ENCODE measurements around the gene FCF1.

The FCF1 gene

GRCh38 chr14:74763803-74764531 lies 51.0 kb downstream of the FCF1 start:
- peak overlapping the region; percentile 95 for H3K4me2 ChIP-seq (ENCODE audit: low read length)
- no peaks in the 10 kb centered on the region for H3K9me2 ChIP-seq (replicated peaks; ENCODE audit: control insufficient read depth, low read length)
- H3K36me3 ChIP-seq (ENCODE audit: control insufficient read depth, low read length): peaks cover 39% of the 10 kb centered on the region
- H3K79me2 ChIP-seq (ENCODE audit: control insufficient read depth, low read length): peaks cover 63% of the 10 kb centered on the region
- peak overlapping the region; percentile 66 for H3K27ac ChIP-seq (ENCODE audit: low read depth, low read length)
- peaks cover 50% of the 10 kb centered on the region for H3K4me1 ChIP-seq (ENCODE audit: control insufficient read depth, low read length)
- H3K27me3 ChIP-seq (ENCODE audit: control insufficient read depth, low read length): no peaks in the 10 kb centered on the region
- H3K4me3 ChIP-seq (ENCODE audit: low read length): peak overlapping the region; percentile 93
- H3K9me3 ChIP-seq (ENCODE audit: control insufficient read depth, insufficient read depth, low read length): no peaks in the 10 kb centered on the region
- peaks cover 14% of the 10 kb centered on the region; the same call in 1 of the 2 replicates for H4K20me1 ChIP-seq (ENCODE audit: control insufficient read depth, insufficient read depth, low read depth, low read length)
- no peaks in the 10 kb centered on the region for H3F3A ChIP-seq (ENCODE audit: control insufficient read depth, insufficient read depth)
- TF ChIP-seq, protein P1, sequence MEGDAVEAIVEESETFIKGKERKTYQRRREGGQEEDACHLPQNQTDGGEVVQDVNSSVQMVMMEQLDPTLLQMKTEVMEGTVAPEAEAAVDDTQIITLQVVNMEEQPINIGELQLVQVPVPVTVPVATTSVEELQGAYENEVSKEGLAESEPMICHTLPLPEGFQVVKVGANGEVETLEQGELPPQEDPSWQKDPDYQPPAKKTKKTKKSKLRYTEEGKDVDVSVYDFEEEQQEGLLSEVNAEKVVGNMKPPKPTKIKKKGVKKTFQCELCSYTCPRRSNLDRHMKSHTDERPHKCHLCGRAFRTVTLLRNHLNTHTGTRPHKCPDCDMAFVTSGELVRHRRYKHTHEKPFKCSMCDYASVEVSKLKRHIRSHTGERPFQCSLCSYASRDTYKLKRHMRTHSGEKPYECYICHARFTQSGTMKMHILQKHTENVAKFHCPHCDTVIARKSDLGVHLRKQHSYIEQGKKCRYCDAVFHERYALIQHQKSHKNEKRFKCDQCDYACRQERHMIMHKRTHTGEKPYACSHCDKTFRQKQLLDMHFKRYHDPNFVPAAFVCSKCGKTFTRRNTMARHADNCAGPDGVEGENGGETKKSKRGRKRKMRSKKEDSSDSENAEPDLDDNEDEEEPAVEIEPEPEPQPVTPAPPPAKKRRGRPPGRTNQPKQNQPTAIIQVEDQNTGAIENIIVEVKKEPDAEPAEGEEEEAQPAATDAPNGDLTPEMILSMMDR (IDR thresholded peaks at IDR 0.05; ENCODE audit: low read depth, low read length, poor library complexity, severe bottlenecking): no peak
- no peak for TF ChIP-seq EZH2phosphoT487 (IDR thresholded peaks at IDR 0.05; ENCODE audit: borderline replicate concordance, low read length)

DNA sequence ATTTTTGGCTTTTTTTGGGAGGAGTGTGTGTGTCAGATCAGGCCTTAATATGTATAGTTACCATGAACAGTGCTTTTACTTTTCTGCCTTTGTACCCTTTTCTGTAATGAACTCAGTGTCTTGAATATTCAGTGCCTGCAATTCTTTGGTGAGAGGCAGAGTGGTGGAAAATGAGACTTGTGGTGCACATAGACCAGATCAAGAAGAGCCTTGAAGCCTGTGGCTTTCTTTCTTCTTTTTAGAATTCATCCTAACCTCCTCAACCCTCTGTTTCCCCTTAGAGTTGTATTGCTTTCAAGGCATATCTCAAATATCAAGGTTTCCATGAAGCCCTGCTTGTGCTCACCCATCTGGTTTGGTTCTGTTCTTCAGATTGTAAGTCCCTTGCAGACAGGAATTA lies 52.8 kb downstream of the FCF1 start:
- Histone ChIP-seq H3K4me1 (ENCODE audit: control insufficient read depth, low read length) (peaks cover 50% of the 10 kb centered on the region), H3K9me3 (ENCODE audit: control insufficient read depth, insufficient read depth, low read length) (no peaks in the 10 kb centered on the region), H3K79me2 (ENCODE audit: control insufficient read depth, low read length) (peaks cover 78% of the 10 kb centered on the region), H4K20me1 (ENCODE audit: control insufficient read depth, insufficient read depth, low read depth, low read length) (peaks cover 14% of the 10 kb centered on the region; the same call in 1 of the 2 replicates), H3F3A (ENCODE audit: control insufficient read depth, insufficient read depth) (0 out of 2 replicates have a peak, but pooled peaks cover 2% of the 10 kb centered on the region), H3K27me3 (ENCODE audit: control insufficient read depth, low read length) (no peaks in the 10 kb centered on the region), H3K4me3 (ENCODE audit: low read length) (peak overlapping the region; percentile 93), H3K4me2 (ENCODE audit: low read length) (peak overlapping the region; percentile 95), H3K9me2 (replicated peaks; ENCODE audit: control insufficient read depth, low read length) (no peaks in the 10 kb centered on the region), H3K27ac (ENCODE audit: low read depth, low read length) (no peak overlapping the region), H3K36me3 (ENCODE audit: control insufficient read depth, low read length) (peaks cover 43% of the 10 kb centered on the region)
- TF ChIP-seq, protein P1 (IDR thresholded peaks at IDR 0.05; ENCODE audit: low read depth, low read length, poor library complexity, severe bottlenecking): no peak
- no peak for TF ChIP-seq EZH2phosphoT487 (IDR thresholded peaks at IDR 0.05; ENCODE audit: borderline replicate concordance, low read length)

- Histone ChIP-seq H3K27me3 (ENCODE audit: control insufficient read depth, low read length) (no peaks in the 10 kb centered on the region), H3K9me2 (replicated peaks; ENCODE audit: control insufficient read depth, low read length) (no peaks in the 10 kb centered on the region), H3K4me1 (ENCODE audit: control insufficient read depth, low read length) (peaks cover 17% of the 10 kb centered on the region), H3K27ac (ENCODE audit: low read depth, low read length) (no peak overlapping the region), H4K20me1 (ENCODE audit: control insufficient read depth, insufficient read depth, low read depth, low read length) (0 out of 2 replicates have a peak, but pooled peaks cover 2% of the 10 kb centered on the region), H3K4me3 (ENCODE audit: low read length) (no peak overlapping the region), H3K79me2 (ENCODE audit: control insufficient read depth, low read length) (peaks cover 95% of the 10 kb centered on the region), H3F3A (ENCODE audit: control insufficient read depth, insufficient read depth) (0 out of 2 replicates have a peak, but pooled peaks cover 2% of the 10 kb centered on the region), H3K4me2 (ENCODE audit: low read length) (no peak overlapping the region), H3K36me3 (ENCODE audit: control insufficient read depth, low read length) (peaks cover 47% of the 10 kb centered on the region), H3K9me3 (ENCODE audit: control insufficient read depth, insufficient read depth, low read length) (no peaks in the 10 kb centered on the region)
- TF ChIP-seq, protein P1 (IDR thresholded peaks at IDR 0.05; ENCODE audit: low read depth, low read length, poor library complexity, severe bottlenecking): no peak
- TF ChIP-seq EZH2phosphoT487 (IDR thresholded peaks at IDR 0.05; ENCODE audit: borderline replicate concordance, low read length): no peak
Measured at GRCh38 chr14:74771399-74771798, 58.5 kb downstream of the FCF1 start.

All from DOHH2 (cell line).